ENCODE measurements around the gene CEP162.
"Not testable (repeated sequence)": the region's sequence is repeated elsewhere in the genome, so short reads cannot be mapped to it uniquely, and the experiment has no call there.

Gene CEP162

GRCh38 chr6:84228198-84228543 is 728 bp upstream of the CEP162 start:
- DNase-seq = no peak

GRCh38 chr6:84227044-84227433 is 404 bp downstream of the CEP162 start:
- no peak for DNase-seq

- DNase-seq = no peak
These were observed 3.2 kb downstream of the CEP162 start for GRCh38 chr6:84224251-84224650.

GRCh38 chr6:84223608-84224007 is 3.8 kb downstream of the CEP162 start:
- not testable (repeated sequence) for DNase-seq

GRCh38 chr6:84222426-84222825 is 5.0 kb downstream of the CEP162 start:
- DNase-seq = no peak

GRCh38 chr6:84220809-84221409 is 6.5 kb downstream of the CEP162 start:
- peak; percentile 13 for DNase-seq

- DNase-seq = no peak
These were observed 9.4 kb downstream of the CEP162 start for GRCh38 chr6:84218091-84218490.

- DNase-seq = no peak
These were observed 14.2 kb downstream of the CEP162 start for GRCh38 chr6:84213217-84213616.

- no peak for DNase-seq
These were observed 23.4 kb downstream of the CEP162 start for GRCh38 chr6:84204011-84204410.

- not testable (repeated sequence) for DNase-seq
These were observed 27.5 kb downstream of the CEP162 start for GRCh38 chr6:84199987-84200386.

GRCh38 chr6:84197708-84198107 is 29.7 kb downstream of the CEP162 start:
- no peak for DNase-seq

GRCh38 chr6:84193114-84193708 is 34.2 kb downstream of the CEP162 start:
- no peak for DNase-seq

- no peak for DNase-seq
These were observed 35.6 kb downstream of the CEP162 start for GRCh38 chr6:84191802-84192201.

- DNase-seq = not testable (repeated sequence)
These were observed 38.1 kb downstream of the CEP162 start for GRCh38 chr6:84189356-84189755.

- no peak for DNase-seq
These were observed 44.0 kb downstream of the CEP162 start for GRCh38 chr6:84183430-84183829.

GRCh38 chr6:84182001-84182400 is 45.4 kb downstream of the CEP162 start:
- no peak for DNase-seq

GRCh38 chr6:84177241-84177640 is 50.2 kb downstream of the CEP162 start:
- no peak for DNase-seq

- DNase-seq = no peak
These were observed 54.9 kb downstream of the CEP162 start for GRCh38 chr6:84172574-84172973.

GRCh38 chr6:84172080-84172479 is 55.4 kb downstream of the CEP162 start:
- no peak for DNase-seq

- DNase-seq = no peak
These were observed 60.0 kb downstream of the CEP162 start for GRCh38 chr6:84167457-84167856.

GRCh38 chr6:84166395-84166794 is 61.0 kb downstream of the CEP162 start:
- peak; percentile 16 for DNase-seq

GRCh38 chr6:84164328-84164727 is 63.1 kb downstream of the CEP162 start:
- not testable (repeated sequence) for DNase-seq

- DNase-seq = no peak
These were observed 66.3 kb downstream of the CEP162 start for GRCh38 chr6:84161190-84161589.

GRCh38 chr6:84156306-84156705 is 71.1 kb downstream of the CEP162 start:
- no peak for DNase-seq

- no peak for DNase-seq
These were observed 75.8 kb downstream of the CEP162 start for GRCh38 chr6:84151669-84152068.
